Spleen (tissue), 7 donors: ENCODE measurements around the gene TOMM20.

Source experiments
- POLR2A ChIP-seq, 3 donors: fragments of 450-650 bp; IDR thresholded peaks; one replicate each; pipeline ENCODE4 v1.5.1; 2017; ENCODE audit warnings: antibody characterized with exemption in 3 of 3, mild to moderate bottlenecking in 1 of 3
- TF ChIP-seq, protein P1 (sequence below), 11 experiments: fragments of 200-600 bp in 7 of 11; fragments of 450-650 bp in 4 of 11; sonication (generic) in 4 of 11; IDR thresholded peaks in 8 of 11; conservative IDR thresholded peaks in 3 of 11; 1 replicate in 7 of 11; 2 replicates in 4 of 11; pipeline versions ENCODE4 v1.4.0 to v1.8.0; 2016 to 2021; ENCODE audit warnings: antibody characterized with exemption in 11 of 11, inconsistent platforms in 4 of 11, mild to moderate bottlenecking in 1 of 11
- donor health status: DM: no; HTN: no; CAD: no; lungs with moderate emphysema.
- donor health status: DM: no; HTN: no; CAD: no.
- donor health status: DM: no; HTN: no; CAD: no.

DNA sequence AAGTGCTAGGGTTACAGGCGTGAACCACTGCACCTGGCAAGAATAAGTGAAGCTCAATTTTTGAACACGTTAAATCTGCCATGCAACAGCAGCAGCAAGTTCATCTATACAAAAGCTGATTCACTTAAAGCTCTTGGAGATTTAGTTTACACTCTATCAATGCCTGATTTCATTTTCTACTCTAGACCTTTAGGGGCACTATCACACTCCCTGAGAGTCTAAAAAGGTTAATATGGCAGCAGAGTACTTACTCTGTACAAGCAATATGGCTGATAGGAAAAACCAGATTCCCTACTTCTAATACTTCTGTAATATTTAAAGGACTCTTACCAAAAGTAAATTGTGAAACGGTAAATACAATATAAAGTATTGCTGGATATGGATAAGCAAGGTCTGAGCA is 27.6 kb upstream of the TOMM20 start:
- TF ChIP-seq, protein P1, sequence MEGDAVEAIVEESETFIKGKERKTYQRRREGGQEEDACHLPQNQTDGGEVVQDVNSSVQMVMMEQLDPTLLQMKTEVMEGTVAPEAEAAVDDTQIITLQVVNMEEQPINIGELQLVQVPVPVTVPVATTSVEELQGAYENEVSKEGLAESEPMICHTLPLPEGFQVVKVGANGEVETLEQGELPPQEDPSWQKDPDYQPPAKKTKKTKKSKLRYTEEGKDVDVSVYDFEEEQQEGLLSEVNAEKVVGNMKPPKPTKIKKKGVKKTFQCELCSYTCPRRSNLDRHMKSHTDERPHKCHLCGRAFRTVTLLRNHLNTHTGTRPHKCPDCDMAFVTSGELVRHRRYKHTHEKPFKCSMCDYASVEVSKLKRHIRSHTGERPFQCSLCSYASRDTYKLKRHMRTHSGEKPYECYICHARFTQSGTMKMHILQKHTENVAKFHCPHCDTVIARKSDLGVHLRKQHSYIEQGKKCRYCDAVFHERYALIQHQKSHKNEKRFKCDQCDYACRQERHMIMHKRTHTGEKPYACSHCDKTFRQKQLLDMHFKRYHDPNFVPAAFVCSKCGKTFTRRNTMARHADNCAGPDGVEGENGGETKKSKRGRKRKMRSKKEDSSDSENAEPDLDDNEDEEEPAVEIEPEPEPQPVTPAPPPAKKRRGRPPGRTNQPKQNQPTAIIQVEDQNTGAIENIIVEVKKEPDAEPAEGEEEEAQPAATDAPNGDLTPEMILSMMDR (IDR thresholded peaks at IDR 0.05 in 8 of 11, conservative IDR thresholded peaks at IDR 0.05 in 3 of 11): no peak
- no peak for TF ChIP-seq POLR2A (IDR thresholded peaks at IDR 0.05)
